Astrocyte of the spinal cord (primary cell): Measurements from ENCODE around the gene CSPG4.
"Not testable (repeated sequence)": the region's sequence is repeated elsewhere in the genome, so short reads cannot be mapped to it uniquely, and the experiment has no call there.

Source experiments
- DNase-seq: peaks from one replicate; pipeline ENCODE4 v3.0.0; 2011; ENCODE audit warnings: low read depth, low spot score
- H3K4me3 ChIP-seq: 2 replicates; pipeline ENCODE4 v1.5.1; 2011; ENCODE audit warnings: low read depth, mild to moderate bottlenecking, low read length, moderate library complexity
- in situ Hi-C: cut with HindIII; loops from 2 replicates; pipeline ENCODE4 v1.10.0; 2017; ENCODE audit warnings: low sequenced_read_pairs
- TF ChIP-seq, protein P1 (sequence below): IDR thresholded peaks from 2 replicates; pipeline ENCODE4 v1.5.1; 2012; ENCODE audit warnings: low read depth, mild to moderate bottlenecking, low read length, inconsistent platforms

CSPG4 gene

DNA sequence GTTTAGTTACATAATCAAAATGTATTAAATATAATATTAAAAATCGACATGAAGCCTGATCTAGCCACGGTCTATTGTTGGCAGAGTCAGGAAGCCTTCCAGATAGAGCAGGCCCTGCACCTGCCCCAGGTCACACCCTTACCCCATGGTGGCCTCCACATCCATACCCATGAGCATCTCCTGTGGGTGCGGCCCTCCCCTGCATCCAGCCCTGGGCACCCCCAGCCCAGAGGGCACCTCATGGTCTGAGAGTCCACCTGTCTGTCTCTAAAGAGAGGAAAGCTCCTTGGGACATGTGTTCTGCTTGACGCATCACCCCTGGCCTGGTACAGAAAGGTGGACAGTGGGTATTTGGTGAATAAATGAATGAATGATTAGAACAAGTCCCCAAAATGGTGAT lies 37.2 kb upstream of the CSPG4 start:
- in situ Hi-C loops, result no loop called here
- H3K4me3 ChIP-seq, result no peak overlapping the region
- TF ChIP-seq, protein P1, sequence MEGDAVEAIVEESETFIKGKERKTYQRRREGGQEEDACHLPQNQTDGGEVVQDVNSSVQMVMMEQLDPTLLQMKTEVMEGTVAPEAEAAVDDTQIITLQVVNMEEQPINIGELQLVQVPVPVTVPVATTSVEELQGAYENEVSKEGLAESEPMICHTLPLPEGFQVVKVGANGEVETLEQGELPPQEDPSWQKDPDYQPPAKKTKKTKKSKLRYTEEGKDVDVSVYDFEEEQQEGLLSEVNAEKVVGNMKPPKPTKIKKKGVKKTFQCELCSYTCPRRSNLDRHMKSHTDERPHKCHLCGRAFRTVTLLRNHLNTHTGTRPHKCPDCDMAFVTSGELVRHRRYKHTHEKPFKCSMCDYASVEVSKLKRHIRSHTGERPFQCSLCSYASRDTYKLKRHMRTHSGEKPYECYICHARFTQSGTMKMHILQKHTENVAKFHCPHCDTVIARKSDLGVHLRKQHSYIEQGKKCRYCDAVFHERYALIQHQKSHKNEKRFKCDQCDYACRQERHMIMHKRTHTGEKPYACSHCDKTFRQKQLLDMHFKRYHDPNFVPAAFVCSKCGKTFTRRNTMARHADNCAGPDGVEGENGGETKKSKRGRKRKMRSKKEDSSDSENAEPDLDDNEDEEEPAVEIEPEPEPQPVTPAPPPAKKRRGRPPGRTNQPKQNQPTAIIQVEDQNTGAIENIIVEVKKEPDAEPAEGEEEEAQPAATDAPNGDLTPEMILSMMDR, result no peak
- no peak for DNase-seq

DNA sequence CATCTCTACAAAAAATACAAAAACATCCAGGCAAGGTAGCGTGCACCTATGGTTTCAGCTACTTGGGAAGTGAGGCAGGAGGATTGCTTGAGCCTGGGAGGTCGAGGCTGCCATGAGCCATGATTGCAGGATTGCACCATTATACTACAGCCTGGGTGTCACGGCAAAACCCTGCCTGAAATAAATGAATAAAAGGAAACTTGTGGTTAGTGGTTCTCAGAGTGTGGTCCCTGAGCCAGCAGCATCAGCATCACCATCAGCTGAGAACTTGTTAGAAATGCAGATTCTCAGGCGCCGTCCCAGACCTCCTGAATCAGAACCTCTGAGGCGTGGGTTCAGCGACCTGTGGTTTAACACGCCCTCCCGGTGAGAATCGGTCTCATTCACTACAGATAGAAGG lies 36.2 kb upstream of the CSPG4 start:
- DNase-seq, H3K4me3 ChIP-seq, in situ Hi-C loops: not testable (repeated sequence)

DNA sequence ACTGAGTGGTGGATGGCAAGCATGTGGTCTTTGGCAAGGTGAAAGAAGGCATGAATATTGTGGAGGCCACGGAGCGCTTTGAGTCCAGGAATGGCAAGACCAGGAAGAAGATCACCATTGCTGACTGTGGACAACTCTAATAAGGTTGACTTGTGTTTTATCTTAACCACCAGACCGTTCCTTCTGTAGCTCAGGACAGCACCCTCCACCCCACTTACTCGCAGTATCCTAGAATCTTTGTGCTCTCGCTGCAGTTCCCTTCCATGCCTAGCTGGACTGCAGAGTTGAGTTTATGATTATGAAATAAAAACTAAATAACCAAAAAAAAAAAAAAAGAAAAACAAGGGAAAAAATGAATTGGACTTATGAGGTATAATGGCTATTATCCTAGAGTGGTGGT lies 34.5 kb upstream of the CSPG4 start:
- H3K4me3 ChIP-seq, DNase-seq, in situ Hi-C loops: not testable (repeated sequence)

DNA sequence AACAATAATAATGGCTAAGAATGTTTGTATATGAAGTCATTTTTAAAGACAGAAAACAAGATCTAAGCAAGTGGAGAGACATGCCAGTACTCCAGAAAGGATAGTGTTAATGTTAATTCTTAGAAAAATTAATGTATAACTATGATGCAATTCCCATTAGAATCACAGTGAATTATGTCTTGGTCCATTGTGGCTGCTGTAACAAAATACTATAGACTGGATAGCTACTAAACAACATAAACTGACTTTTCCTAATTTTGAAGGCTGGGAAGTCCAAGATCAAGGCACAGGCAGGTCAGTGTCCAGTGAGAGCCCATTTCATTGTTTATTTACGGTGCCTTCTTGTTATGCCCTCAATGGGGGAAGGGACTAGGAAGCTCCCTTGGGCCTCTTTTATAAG lies 32.7 kb upstream of the CSPG4 start:
- TF ChIP-seq, protein P1, result no peak
- no peak for DNase-seq
- in situ Hi-C loops, result no loop called here
- no peak overlapping the region for H3K4me3 ChIP-seq

DNA sequence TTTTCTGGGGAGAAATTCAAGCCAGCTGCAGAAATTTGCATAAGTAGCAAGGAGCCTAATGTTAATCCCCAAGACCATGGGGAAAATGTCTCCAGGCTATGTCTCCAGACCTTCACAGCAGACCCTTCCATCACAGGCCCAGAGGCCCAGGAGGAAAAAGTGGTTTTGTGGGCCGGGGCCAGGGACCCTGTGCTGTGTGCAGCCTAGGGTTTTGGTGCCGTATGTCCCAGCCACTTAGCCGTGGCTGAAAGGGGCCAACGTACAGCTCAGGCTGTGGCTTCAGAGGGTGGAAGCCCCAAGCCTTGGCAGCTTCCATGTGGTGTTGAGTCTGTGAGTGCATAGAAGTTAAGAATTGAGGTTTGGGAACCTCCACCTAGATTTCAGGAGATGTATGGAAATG lies 29.7 kb upstream of the CSPG4 start:
- DNase-seq, in situ Hi-C loops: not testable (repeated sequence)

DNA sequence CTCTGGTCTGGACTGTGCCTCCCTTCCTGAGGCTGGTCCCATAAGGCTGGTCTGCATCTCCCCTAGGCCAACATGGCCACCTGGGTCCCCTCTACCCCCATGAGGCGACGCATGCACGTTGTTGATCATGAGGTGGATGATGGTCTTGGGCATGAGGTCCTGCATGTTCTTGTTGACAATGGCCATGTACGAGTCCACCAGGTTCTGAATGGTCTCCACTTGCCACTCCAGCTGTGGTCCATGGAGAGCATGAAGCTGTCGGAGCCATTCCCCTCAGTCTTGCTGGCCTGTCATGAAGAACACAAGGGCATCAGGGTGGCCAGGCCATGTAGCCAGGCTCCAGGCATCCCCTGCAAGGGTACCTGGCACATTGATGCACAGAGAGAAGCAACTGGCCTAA lies 27.1 kb upstream of the CSPG4 start:
- no peak overlapping the region for H3K4me3 ChIP-seq
- no peak for DNase-seq
- TF ChIP-seq, protein P1, result no peak
- in situ Hi-C loops, result no loop called here

More for the DNA sequence above, 29.7 kb upstream of the CSPG4 start:
- not testable (repeated sequence) for H3K4me3 ChIP-seq

DNA sequence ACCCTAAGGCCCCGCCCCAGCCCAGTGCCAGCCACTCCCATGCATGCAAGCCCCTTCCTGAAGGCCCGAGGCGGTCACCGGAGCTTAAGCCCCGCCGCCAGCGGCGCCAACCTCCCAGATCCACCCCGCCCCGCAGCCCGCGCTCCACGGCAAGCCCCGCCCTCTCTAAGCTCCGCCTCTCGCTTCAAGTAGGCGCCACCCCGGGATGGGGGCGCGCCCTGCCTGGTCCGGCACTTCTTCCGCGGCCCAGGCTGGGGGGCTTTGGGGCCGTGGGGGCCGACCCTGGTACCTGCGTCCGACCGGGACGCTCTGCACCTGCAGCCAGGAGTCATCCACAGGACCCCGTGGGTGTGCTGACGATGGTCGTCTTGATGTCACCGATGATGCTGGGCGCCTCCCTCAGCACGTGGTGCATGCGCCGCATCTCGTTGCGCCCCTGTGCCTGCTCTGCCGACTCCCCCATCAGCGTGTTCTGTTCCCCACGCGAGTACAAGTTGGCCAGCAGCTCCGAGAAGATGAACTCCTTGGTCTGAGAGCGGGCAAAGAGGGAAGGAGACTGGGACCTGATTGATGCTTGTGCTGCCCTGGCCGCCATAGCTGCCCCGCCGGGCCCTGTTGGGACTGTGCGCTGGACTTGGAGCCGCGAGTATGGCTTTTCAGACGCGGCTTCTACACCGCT lies 26.1 kb upstream of the CSPG4 start:
- TF ChIP-seq, protein P1, result no peak
- in situ Hi-C loops, result no loop called here
- peak; percentile 95 for DNase-seq
- peak overlapping the region; percentile 67 for H3K4me3 ChIP-seq

DNA sequence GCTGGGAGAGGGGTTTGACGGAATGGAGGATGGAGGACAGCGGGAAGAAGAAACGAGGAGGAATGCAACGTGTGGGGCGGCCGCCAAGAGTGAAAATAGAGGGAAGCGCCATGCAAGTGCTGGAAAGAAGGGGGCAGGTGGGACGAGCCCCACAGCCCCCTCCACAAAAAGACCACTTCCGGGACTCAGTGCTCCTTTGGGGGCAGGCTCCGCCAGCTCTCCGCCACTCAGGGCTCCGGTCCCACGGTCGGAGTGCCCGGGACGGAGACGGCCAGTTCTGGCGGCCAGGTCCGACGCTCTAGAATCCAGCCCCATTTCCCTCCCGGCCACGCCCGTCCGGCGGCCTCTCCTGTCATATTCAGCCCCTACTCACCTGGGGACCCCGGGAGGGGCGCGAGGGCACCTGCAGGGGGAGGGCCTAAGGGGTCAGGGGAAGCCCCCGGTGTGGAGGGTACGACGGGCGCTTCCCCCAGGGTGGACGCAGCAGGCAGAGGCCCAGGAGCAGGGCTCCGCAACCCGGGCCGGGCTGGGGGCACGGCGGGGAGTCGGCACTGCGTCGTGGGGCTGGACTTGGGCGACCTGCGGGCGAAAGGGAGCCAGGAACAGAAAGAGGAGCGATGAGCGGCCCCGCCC lies 25.5 kb upstream of the CSPG4 start:
- in situ Hi-C loops, result no loop called here
- no peak for DNase-seq
- H3K4me3 ChIP-seq, result peak overlapping the region; percentile 67
- TF ChIP-seq, protein P1, result no peak

DNA sequence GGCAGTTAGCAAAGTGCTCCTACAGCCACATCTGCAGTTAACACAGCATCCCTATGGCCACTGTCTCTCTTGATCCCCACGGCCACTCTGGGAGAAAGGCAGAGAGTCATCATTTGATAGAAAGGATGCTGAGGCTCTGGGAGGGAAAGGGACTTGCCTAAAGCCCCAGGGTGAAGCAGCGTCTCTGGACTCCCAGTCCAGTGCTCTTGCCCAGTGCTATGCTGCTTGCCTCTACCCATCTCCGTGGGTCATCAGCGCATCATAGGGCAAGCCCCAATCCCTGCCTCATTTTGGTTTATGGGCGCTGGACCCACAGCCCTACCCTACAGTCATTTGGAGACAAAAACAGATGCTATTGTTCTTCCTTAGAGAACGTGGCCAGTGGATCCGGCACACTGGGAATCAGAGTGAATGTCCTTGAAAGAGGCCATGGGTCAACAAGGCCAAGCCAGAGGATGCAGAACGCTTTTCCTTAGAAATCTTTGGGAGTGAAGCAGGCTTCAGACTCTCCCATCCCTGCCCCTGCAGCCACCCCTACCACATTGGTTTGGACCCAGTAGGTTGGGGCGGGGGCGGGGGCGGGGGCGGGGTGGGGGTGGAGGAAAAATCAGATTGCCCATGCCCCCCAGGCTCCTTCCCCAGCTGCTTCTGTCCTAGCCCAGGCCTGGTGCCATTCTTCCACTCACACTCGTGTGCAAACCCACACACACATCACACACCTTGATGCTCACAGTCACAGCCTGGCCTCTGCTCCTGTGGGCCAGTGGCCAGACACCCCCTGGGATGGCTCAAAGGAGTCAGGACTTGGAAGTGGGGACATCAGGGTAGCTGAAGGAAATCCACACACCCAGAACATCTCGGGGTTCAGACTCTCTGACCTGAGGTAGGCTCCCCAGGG lies 24.7 kb upstream of the CSPG4 start:
- in situ Hi-C loops, DNase-seq: not testable (repeated sequence)
- peak overlapping the region; percentile 67 for H3K4me3 ChIP-seq
